Ishikawa (cell line): ENCODE measurements around the gene IFNA5.

ENCODE experiments used
- CEBPB ChIP-seq: IDR thresholded peaks from 2 replicates; pipeline ENCODE4 v1.6.1; 2012
- CREB1 ChIP-seq: IDR thresholded peaks from 2 replicates; pipeline ENCODE4 v1.6.1; 2012; ENCODE audit warnings: low read depth
- EGR1 ChIP-seq: IDR thresholded peaks from 2 replicates; pipeline ENCODE4 v1.6.1; 2012
- EP300 ChIP-seq: IDR thresholded peaks from 2 replicates; pipeline ENCODE4 v1.6.1; 2012; ENCODE audit warnings: borderline replicate concordance
- FOXM1 ChIP-seq: IDR thresholded peaks from 2 replicates; pipeline ENCODE4 v1.6.1; 2012; ENCODE audit warnings: low read depth, borderline replicate concordance
- MAX ChIP-seq: IDR thresholded peaks from 2 replicates; pipeline ENCODE4 v1.6.1; 2012
- NFIC ChIP-seq: IDR thresholded peaks from 2 replicates; pipeline ENCODE4 v1.6.1; 2012
- RAD21 ChIP-seq: IDR thresholded peaks from 2 replicates; pipeline ENCODE4 v1.6.1; 2012; ENCODE audit warnings: low read depth
- REST ChIP-seq: IDR thresholded peaks from 2 replicates; pipeline ENCODE4 v1.6.1; 2012; ENCODE audit warnings: low read depth, mild to moderate bottlenecking
- TAF1 ChIP-seq: IDR thresholded peaks from 2 replicates; pipeline ENCODE4 v1.6.1; 2012; ENCODE audit warnings: low read depth, mild to moderate bottlenecking
- TCF12 ChIP-seq: IDR thresholded peaks from 2 replicates; pipeline ENCODE4 v1.6.1; 2012; ENCODE audit warnings: low read depth
- TEAD4 ChIP-seq: IDR thresholded peaks from 2 replicates; pipeline ENCODE4 v1.6.1; 2012
- USF1 ChIP-seq: IDR thresholded peaks from 2 replicates; pipeline ENCODE4 v1.6.1; 2012
- YY1 ChIP-seq: IDR thresholded peaks from 2 replicates; pipeline ENCODE4 v1.6.1; 2012; ENCODE audit warnings: low read depth
- ZBTB7A ChIP-seq: IDR thresholded peaks from 2 replicates; pipeline ENCODE4 v1.6.1; 2012; ENCODE audit warnings: low read depth

Gene IFNA5

GRCh38 chr9:21289848-21290247, 15.3 kb downstream of the IFNA5 start:
- TF ChIP-seq RAD21: no peak
- no peak for TF ChIP-seq ZBTB7A
- no peak for TF ChIP-seq YY1
- no peak for TF ChIP-seq CEBPB
- TF ChIP-seq EGR1: no peak
- TF ChIP-seq MAX: no peak
- TF ChIP-seq FOXM1: no peak
- TF ChIP-seq CREB1: no peak
- no peak for TF ChIP-seq TEAD4
- TF ChIP-seq REST: no peak
- no peak for TF ChIP-seq TCF12
- no peak for TF ChIP-seq EP300
- no peak for TF ChIP-seq USF1
- TF ChIP-seq TAF1: no peak
- TF ChIP-seq NFIC: no peak

GRCh38 chr9:21287280-21287679, 17.8 kb downstream of the IFNA5 start:
- TF ChIP-seq USF1: no peak
- TF ChIP-seq REST: no peak
- no peak for TF ChIP-seq YY1
- no peak for TF ChIP-seq CREB1
- no peak for TF ChIP-seq TEAD4
- TF ChIP-seq FOXM1: no peak
- no peak for TF ChIP-seq EP300
- TF ChIP-seq RAD21: no peak
- no peak for TF ChIP-seq TCF12
- TF ChIP-seq TAF1: no peak
- no peak for TF ChIP-seq ZBTB7A
- TF ChIP-seq MAX: no peak
- no peak for TF ChIP-seq EGR1
- no peak for TF ChIP-seq CEBPB
- TF ChIP-seq NFIC: no peak

GRCh38 chr9:21286659-21287058, 18.5 kb downstream of the IFNA5 start:
- TF ChIP-seq YY1: no peak
- no peak for TF ChIP-seq EGR1
- TF ChIP-seq NFIC: no peak
- TF ChIP-seq ZBTB7A: no peak
- no peak for TF ChIP-seq USF1
- TF ChIP-seq CEBPB: no peak
- no peak for TF ChIP-seq RAD21
- TF ChIP-seq FOXM1: no peak
- TF ChIP-seq CREB1: no peak
- no peak for TF ChIP-seq REST
- TF ChIP-seq EP300: no peak

- TF ChIP-seq YY1: no peak
- TF ChIP-seq TCF12: no peak
- no peak for TF ChIP-seq TEAD4
- no peak for TF ChIP-seq EP300
- no peak for TF ChIP-seq MAX
- TF ChIP-seq TAF1: no peak
- TF ChIP-seq USF1: no peak
- TF ChIP-seq ZBTB7A: no peak
- TF ChIP-seq RAD21: no peak
- no peak for TF ChIP-seq CEBPB
- no peak for TF ChIP-seq EGR1
- no peak for TF ChIP-seq CREB1
- TF ChIP-seq FOXM1: no peak
- TF ChIP-seq REST: no peak
Observed at GRCh38 chr9:21286099-21286498, 19.0 kb downstream of the IFNA5 start.
